Measurements from ENCODE around the gene TNS3. TPM values are rescaled to one million over a fixed set of nuclear protein-coding genes. Genes with fewer than 3 reads are reported as not detected.

Gene TNS3
- total and polyA plus RNA-seq, 9 of the 15 experiments (the other 6 are each of a cell fraction or from before 2014, with no cell fraction given), result 0.20 TPM; not detected in 8

DNA sequence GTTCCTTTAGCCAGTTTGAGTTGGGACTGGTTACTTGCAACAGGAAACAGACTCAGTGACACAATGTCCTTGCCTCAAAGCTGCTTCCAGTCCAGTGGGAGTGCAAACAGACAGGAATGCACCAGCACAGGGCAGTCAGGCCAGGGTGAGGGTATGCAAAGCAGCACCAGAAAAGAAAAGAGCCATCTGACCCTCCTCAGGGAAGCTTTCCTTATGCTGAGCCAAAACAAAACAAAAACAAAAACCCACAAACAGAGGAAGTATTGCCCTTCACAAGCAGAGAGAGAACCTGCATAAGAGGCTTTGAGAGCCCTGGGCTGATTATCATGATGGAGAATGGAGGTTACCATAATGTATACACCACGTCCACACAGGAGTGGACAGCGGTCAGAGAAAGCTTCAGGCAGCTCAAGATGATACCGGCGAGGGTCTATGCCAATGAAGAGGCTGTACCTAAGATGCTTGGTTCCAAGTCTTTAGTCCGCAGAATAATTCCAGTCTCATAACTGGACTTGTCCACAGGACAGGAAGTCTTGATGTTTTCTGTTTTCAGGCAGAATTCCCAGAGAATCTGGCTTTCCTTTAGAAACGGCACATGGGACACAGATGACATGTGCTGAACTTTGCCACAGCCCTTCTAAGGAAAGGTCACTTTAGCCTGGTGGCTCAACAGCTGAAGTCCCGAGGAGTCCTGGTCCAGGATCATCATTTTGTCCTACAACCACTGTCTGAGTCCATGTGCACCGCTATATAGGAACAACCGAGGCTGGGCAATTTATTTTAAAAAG lies 263.3 kb downstream of the TNS3 start:
- TF ChIP-seq HMGXB4 (CRISPR knock-in tag; IDR thresholded peaks at IDR 0.05), result no peak
- TF ChIP-seq HNRNPL (IDR thresholded peaks at IDR 0.05; ENCODE audit: low read depth, low read length), result no peak
- TF ChIP-seq ZNF175 (CRISPR knock-in tag; IDR thresholded peaks at IDR 0.05; ENCODE audit: low read depth), result no peak
- no peak for TF ChIP-seq KLF6 (CRISPR knock-in tag; IDR thresholded peaks at IDR 0.05; ENCODE audit: borderline replicate concordance)
- TF ChIP-seq GTF3C2 (IDR thresholded peaks at IDR 0.05; ENCODE audit: borderline replicate concordance, extremely low read depth, insufficient read length), result no peak
- TF ChIP-seq DPF2 (IDR thresholded peaks at IDR 0.05), result no peak
- no peak for TF ChIP-seq SRF (CRISPR knock-in tag; IDR thresholded peaks at IDR 0.05)
- TF ChIP-seq ZNF134 (CRISPR knock-in tag; conservative IDR thresholded peaks at IDR 0.05), result no peak
- TF ChIP-seq ZNF778 (CRISPR knock-in tag; IDR thresholded peaks at IDR 0.05), result no peak
- TF ChIP-seq, protein P1, sequence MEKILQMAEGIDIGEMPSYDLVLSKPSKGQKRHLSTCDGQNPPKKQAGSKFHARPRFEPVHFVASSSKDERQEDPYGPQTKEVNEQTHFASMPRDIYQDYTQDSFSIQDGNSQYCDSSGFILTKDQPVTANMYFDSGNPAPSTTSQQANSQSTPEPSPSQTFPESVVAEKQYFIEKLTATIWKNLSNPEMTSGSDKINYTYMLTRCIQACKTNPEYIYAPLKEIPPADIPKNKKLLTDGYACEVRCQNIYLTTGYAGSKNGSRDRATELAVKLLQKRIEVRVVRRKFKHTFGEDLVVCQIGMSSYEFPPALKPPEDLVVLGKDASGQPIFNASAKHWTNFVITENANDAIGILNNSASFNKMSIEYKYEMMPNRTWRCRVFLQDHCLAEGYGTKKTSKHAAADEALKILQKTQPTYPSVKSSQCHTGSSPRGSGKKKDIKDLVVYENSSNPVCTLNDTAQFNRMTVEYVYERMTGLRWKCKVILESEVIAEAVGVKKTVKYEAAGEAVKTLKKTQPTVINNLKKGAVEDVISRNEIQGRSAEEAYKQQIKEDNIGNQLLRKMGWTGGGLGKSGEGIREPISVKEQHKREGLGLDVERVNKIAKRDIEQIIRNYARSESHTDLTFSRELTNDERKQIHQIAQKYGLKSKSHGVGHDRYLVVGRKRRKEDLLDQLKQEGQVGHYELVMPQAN (IDR thresholded peaks at IDR 0.05; ENCODE audit: borderline replicate concordance), result no peak
- TF ChIP-seq DDX20 (tag; IDR thresholded peaks at IDR 0.05; ENCODE audit: low read depth), result no peak
- no peak for TF ChIP-seq ZNF589 (CRISPR knock-in tag; IDR thresholded peaks at IDR 0.05; ENCODE audit: low read depth)
- ATAC-seq (no peak), FAIRE-seq (no peak), DNase-seq (ENCODE audit: extremely low read depth in 1 of 4, low spot score in 3 of 4) (no peak)
- Histone ChIP-seq H3K36me3 (ENCODE audit: control insufficient read depth, insufficient read depth, low read length) (no peaks in the 10 kb centered on the region), H3K27ac (ENCODE audit: extremely low read depth, low read depth, low read length) (no peak overlapping the region), H3K4me3 (no peak overlapping the region), H3K79me2 (ENCODE audit: control insufficient read depth, insufficient read depth, low read length) (no peaks in the 10 kb centered on the region), H3K9me3 (replicated peaks; ENCODE audit: control insufficient read depth, insufficient read depth, low read depth, low read length) (no peaks in the 10 kb centered on the region), H3K27me3 (ENCODE audit: control insufficient read depth in 2 of 2, insufficient read depth in 2 of 2, low read length in 2 of 2) (peaks cover 12 to 52% of the 10 kb centered on the region in 2 experiments; a peak in 4 of 5 replicates), H3K4me2 (ENCODE audit: insufficient read depth, low read length) (no peak overlapping the region), H3K4me1 (replicated peaks in 1 of 2; ENCODE audit: control insufficient read depth in 2 of 2, insufficient read depth in 2 of 2, low read length in 2 of 2) (no peaks in the 10 kb centered on the region), H3K9me1 (ENCODE audit: control insufficient read depth, insufficient read depth, low read length) (no peaks in the 10 kb centered on the region), H2AFZ (ENCODE audit: low read depth, low read length) (no peak overlapping the region), H3K9ac (ENCODE audit: insufficient read depth in 1 of 2, low read depth in 2 of 2, low read length in 2 of 2) (no peak overlapping the region), H4K20me1 (replicated peaks; ENCODE audit: control insufficient read depth, insufficient read depth, low read length) (no peaks in the 10 kb centered on the region; the same call in 1 of the 2 replicates)
- WGBS (ENCODE audit: insufficient coverage, low coverage, missing lambda C conversion rate), result under 1% methylated on average over 9 of the region's 9 CpGs
- intact Hi-C loops (cut with micrococcal nuclease) (no loop called here), in situ Hi-C loops (cut with MboI) (no loop called here)
- CTCF ChIA-PET (ENCODE audit: low intra/inter-chr PET ratio), result no interaction called here
- POLR2A ChIA-PET, result interaction anchor here (0.6 kb wide), 2 partner anchors 96 to 658 kb away, joined by 3 read pairs; no protein-coding TSS in a partner anchor
- BruUV-seq (replicated peaks), result no TSS peak
